BLaER1 treated with 17β-estradiol and CSF1 and Interleukin-3, amounts not matched to agents 10 nM and 100 nM (cell line): ENCODE data around the gene SLC48A1.
A peak's percentile ranks its signal among the peaks of the same experiment; 100 is the strongest.

Experiments
- H3K27ac ChIP-seq, 11 experiments: shearing (Covaris generic); formaldehyde crosslinking; 2 replicates each; pipeline ENCODE4 v1.8.1; 2022
- H3K27me3 ChIP-seq, 11 experiments: shearing (Covaris generic); formaldehyde crosslinking; 2 replicates each; pipeline ENCODE4 v1.8.1; 2022
- H3K36me3 ChIP-seq, 11 experiments: shearing (Covaris generic); formaldehyde crosslinking; 2 replicates each; pipeline ENCODE4 v1.8.1; 2022
- H3K4me1 ChIP-seq, 10 experiments: shearing (Covaris generic); formaldehyde crosslinking; 2 replicates each; pipeline ENCODE4 v1.8.1; 2022
- H3K4me2 ChIP-seq, 11 experiments: shearing (Covaris generic); formaldehyde crosslinking; 2 replicates each; pipeline ENCODE4 v1.8.1; 2022
- H3K4me3 ChIP-seq, 10 experiments: shearing (Covaris generic); formaldehyde crosslinking; 2 replicates each; pipeline ENCODE4 v1.8.1; 2022
- H3K9ac ChIP-seq, 11 experiments: shearing (Covaris generic); formaldehyde crosslinking; 2 replicates each; pipeline ENCODE4 v1.8.1; 2022
- H3K9me3 ChIP-seq, 11 experiments: shearing (Covaris generic); formaldehyde crosslinking; replicated peaks in 1 of 11; 2 replicates each; pipeline ENCODE4 v1.8.1; 2022
- H4K20me1 ChIP-seq, 11 experiments: shearing (Covaris generic); formaldehyde crosslinking; 2 replicates each; pipeline ENCODE4 v1.8.1; 2022
- Cebpa-rat ChIP-seq, 11 experiments: shearing (Covaris generic); IDR thresholded peaks; 2 replicates each; pipeline ENCODE4 v1.8.1; 2022

Gene SLC48A1

DNA sequence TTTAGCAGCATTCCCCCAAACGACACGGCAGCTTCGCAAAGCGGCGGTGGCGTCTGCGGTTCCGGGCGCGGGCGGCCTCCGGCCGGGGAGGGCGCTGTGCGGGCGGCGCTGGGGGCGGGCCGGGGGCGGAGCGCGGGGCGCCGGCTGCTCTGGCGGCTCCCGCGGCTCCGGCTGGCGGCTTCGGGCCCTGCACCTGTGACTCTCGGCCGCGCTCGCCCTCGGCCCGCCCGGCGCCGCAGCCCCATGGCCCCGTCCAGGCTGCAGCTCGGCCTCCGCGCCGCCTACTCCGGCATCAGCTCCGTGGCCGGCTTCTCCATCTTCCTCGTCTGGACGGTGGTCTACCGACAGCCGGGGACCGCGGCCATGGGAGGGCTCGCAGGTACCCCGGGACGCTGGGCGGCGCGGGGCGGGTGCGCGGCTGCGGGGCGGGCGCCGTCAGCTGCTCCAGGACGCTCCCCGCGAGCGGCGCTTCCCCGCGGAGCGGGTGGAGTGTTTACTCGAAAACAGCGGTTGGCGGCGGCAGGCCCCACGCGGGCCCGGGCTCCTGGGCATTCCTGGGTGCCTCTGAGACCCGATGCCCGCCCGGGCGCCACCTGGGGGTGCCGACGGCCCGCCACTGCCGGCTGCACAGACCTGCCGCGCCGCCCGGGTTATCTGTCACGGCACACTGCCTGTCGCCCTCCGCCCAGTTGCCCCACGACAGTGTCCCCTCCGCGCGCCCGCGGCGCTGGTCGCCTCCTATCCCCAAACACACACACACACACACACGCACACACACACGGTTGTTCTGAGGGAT, at the start of gene SLC48A1:
TSS of gene SLC48A1 (plus strand) at position 177 of the 796 bp plus-strand sequence. CDS start at position 244, 67 bp downstream.
- Histone ChIP-seq H3K27me3 (no peaks in the 10 kb centered on the region; a peak in 1 of 22 replicates), H3K4me1 (peaks cover 50 to 67% (median 56%) of the 10 kb centered on the region in 10 experiments), H3K36me3 (no peaks in the 10 kb centered on the region), H3K4me3 (peak within 1 kb of the TSS; percentile 69 to 86 (median 82)), H4K20me1 (peaks cover 0 to 11% (median 0%) of the 10 kb centered on the region in 11 experiments; a peak in 4 of 22 replicates), H3K4me2 (peak within 1 kb of the TSS; percentile 92 to 100 (median 98)), H3K9ac (peak within 1 kb of the TSS; percentile 73 to 87 (median 82)), H3K9me3 (no peaks in the 10 kb centered on the region), H3K27ac (peak within 1 kb of the TSS; percentile 51 to 95 (median 79); a peak in 21 of 22 replicates)
- TF ChIP-seq Cebpa-rat (IDR thresholded peaks at IDR 0.05) = no peak

DNA sequence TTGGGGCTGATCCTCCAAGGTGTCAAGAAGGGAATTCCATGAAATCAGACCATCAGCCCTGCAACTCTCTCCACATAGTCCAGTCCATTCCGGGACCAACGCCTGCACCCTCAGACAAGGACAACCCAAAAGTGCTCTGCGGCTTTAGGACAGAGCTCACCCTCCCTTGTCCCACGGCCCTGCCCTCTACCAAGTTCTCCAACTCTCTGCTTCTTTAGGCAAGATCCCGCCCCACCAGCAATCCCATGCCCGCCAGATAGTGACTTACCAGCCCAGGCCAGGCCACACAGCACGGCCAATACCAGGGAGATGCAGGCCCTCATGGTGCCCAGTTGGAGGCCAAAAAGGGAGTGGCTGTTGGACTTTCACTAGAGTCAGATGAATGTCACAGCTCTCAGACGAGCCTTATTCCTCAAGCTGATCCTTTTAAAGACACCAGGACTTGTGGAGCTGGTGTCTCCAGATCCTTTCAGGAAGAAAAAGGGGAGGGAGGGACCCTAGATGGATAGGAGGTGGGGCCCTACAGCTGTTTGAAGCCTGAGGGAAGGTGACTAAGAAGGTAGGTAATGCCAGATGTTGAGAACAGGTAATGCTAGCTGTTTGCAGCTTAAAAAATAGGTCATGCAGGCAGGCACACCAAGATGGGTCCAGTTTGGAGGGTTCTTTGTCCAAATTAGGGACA, 47.8 kb upstream of the SLC48A1 start, which contains the start of gene ENDOU:
TSS of gene ENDOU (minus strand) at position 400 of the 682 bp plus-strand sequence. CDS start at position 323, 77 bp downstream.
- peak within 1 kb of the TSS in 1 of 11 experiments; percentile 23; a peak in 3 of 22 replicates for H3K27ac ChIP-seq
- no peaks in the 10 kb centered on the region for H3K9me3 ChIP-seq
- no peaks in the 10 kb centered on the region; a peak in 1 of 22 replicates for H4K20me1 ChIP-seq
- peak within 1 kb of the TSS; percentile 53 to 84 (median 69) for H3K4me2 ChIP-seq
- H3K36me3 ChIP-seq = peaks cover 0 to 4% (median 0%) of the 10 kb centered on the region in 11 experiments; a peak in 1 of 22 replicates
- H3K27me3 ChIP-seq = peaks cover 0 to 4% (median 0%) of the 10 kb centered on the region in 11 experiments; a peak in 3 of 22 replicates
- no peak within 1 kb of the TSS for H3K4me3 ChIP-seq
- H3K4me1 ChIP-seq = peaks cover 29 to 63% (median 49%) of the 10 kb centered on the region in 10 experiments
- no peak for TF ChIP-seq Cebpa-rat (IDR thresholded peaks at IDR 0.05)
- H3K9ac ChIP-seq = peak within 1 kb of the TSS in 1 of 11 experiments; percentile 1; a peak in 1 of 22 replicates

DNA sequence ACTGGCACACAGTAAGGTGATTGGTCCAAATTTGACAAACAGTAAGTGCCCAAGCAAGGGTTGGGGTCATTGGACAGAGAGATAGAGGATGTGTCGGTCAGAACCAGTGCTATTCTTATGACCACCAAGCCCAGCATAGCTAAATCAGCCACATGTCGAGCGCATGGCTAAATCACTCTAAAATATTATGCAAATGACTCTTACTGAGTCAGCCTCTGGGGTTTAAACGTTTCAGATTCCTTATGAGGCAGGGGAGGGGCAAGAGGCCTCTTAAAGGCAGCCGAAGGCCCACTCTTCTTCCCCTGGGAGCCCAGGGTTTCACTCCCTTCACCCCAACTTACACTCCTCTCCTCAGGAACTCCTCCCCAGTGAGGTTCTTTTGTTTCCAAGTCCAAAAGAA, 47.1 kb upstream of the SLC48A1 start:
- peak overlapping the region in 1 of 11 experiments; percentile 1; a peak in 1 of 22 replicates for H3K9ac ChIP-seq

DNA sequence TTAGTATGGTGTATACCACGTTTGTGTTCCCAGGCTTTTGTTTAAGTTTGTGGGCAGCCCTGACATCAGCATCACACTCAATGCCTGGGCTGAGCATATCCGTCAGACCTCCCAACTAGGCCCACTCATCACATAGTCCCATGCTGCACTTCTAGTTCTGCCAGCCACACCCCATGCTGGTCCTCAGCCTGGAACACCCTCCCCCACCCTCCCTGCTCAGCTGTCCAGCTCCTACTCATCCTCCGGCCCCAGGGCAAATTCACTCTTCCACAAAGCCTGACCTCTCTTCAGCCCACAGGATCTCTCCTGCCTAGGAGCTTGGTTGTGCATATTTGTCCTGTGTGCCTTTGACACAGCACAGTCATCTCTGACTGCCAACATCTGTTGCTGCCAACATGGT, 43.8 kb upstream of the SLC48A1 start:
- Histone ChIP-seq H3K36me3 (no peaks in the 10 kb centered on the region), H3K27ac (no peak overlapping the region), H3K27me3 (no peaks in the 10 kb centered on the region), H3K9me3 (no peaks in the 10 kb centered on the region), H3K4me2 (peak overlapping the region in 3 of 11 experiments; percentile 8 to 20 (median 10); a peak in 1 of 22 replicates), H3K4me3 (no peak overlapping the region), H3K4me1 (peaks cover 22 to 37% (median 27%) of the 10 kb centered on the region in 10 experiments), H3K9ac (no peak overlapping the region), H4K20me1 (no peaks in the 10 kb centered on the region; a peak in 1 of 22 replicates)
- TF ChIP-seq Cebpa-rat (IDR thresholded peaks at IDR 0.05) = no peak

More for the DNA sequence above, 47.1 kb upstream of the SLC48A1 start:
- peaks cover 29 to 59% (median 45%) of the 10 kb centered on the region in 10 experiments for H3K4me1 ChIP-seq
- H3K4me2 ChIP-seq = peak overlapping the region; percentile 53 to 84 (median 69)
- H3K4me3 ChIP-seq = no peak overlapping the region
- no peaks in the 10 kb centered on the region; a peak in 1 of 22 replicates for H4K20me1 ChIP-seq
- H3K27ac ChIP-seq = peak overlapping the region in 1 of 11 experiments; percentile 23; a peak in 3 of 22 replicates
- no peaks in the 10 kb centered on the region for H3K9me3 ChIP-seq
- no peak for TF ChIP-seq Cebpa-rat (IDR thresholded peaks at IDR 0.05)
- H3K27me3 ChIP-seq = peaks cover 0 to 4% (median 0%) of the 10 kb centered on the region in 11 experiments; a peak in 3 of 22 replicates
- peaks cover 0 to 4% (median 0%) of the 10 kb centered on the region in 11 experiments; a peak in 1 of 22 replicates for H3K36me3 ChIP-seq

DNA sequence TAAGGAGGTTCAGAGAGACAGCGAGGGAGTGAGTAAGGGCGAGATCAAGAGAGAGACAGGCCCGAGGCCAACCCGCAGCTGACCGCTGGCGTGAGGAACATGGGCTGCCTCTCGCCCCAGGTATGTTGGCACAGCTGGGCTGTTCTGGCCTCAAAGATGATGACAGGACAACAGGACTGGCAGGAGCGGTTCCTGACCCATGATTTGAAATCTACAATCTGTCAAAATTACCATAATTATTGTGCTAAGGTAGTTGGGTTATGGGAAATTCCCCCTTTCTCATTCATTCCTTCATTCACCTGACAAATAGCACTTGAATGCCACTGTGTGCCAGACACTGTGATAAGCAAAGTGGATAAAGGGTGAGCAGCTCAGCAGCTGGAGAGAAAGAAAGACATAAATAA, 42.7 kb upstream of the SLC48A1 start:
- Histone ChIP-seq H3K9ac (no peak overlapping the region), H3K4me3 (no peak overlapping the region), H4K20me1 (peaks cover 0 to 2% (median 0%) of the 10 kb centered on the region in 11 experiments; a peak in 1 of 22 replicates), H3K27me3 (no peaks in the 10 kb centered on the region), H3K4me1 (peaks cover 27 to 42% (median 33%) of the 10 kb centered on the region in 10 experiments), H3K27ac (no peak overlapping the region), H3K9me3 (no peaks in the 10 kb centered on the region), H3K4me2 (no peak overlapping the region), H3K36me3 (no peaks in the 10 kb centered on the region)
- no peak for TF ChIP-seq Cebpa-rat (IDR thresholded peaks at IDR 0.05)

DNA sequence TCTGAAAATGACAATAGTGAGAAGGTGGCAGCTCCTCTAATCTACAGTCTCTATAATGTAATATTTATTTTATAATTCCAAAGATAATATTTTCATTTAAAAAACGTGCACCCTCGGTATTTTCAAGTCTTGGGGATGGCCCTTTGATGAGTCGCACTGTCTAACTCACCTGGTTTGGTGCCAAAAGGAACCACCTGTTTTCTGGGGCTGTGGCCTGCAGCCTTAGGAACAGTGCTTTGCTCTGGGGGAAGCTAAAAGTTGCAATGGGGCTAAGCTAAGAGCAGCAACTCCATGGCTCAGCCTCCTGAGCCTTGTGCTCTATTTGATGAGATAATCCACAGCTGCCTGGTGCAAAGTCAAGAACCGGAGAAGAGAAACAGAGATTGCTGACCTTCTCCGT, 41.3 kb upstream of the SLC48A1 start:
- 0 out of 22 replicates have a peak overlapping the region, but pooled peaks of 2 of the 11 experiments have one; percentile 4 to 40 for H3K4me2 ChIP-seq
- peaks cover 20 to 41% (median 31%) of the 10 kb centered on the region in 10 experiments for H3K4me1 ChIP-seq
- no peak overlapping the region for H3K4me3 ChIP-seq

DNA sequence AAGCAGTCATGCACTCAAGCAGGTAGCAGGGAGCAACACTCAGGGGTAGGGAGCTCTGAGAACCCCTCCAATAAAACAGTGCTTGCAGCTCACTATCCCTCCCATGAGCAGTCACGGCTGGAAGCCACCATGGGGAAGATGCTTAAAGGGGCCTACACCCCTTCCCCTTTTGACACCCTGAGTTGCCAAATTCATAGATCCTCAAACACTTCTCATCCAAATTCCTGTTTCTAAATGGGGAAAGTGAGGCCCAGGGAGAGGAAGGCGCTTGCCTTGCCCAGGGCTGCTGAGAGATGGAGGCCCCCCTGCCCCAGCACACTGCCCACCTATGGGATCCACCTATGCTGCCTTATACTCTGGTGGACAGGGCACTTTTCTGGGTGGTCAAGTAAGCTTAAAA, 40.5 kb upstream of the SLC48A1 start:
- Histone ChIP-seq H3K9ac (no peak overlapping the region), H3K4me2 (peak overlapping the region in 5 of 11 experiments; percentile 4 to 44 (median 25); a peak in 7 of 22 replicates), H3K4me1 (peaks cover 21 to 42% (median 30%) of the 10 kb centered on the region in 10 experiments), H3K9me3 (no peaks in the 10 kb centered on the region), H3K4me3 (no peak overlapping the region), H4K20me1 (peaks cover 0 to 9% (median 0%) of the 10 kb centered on the region in 11 experiments; a peak in 1 of 22 replicates), H3K27me3 (no peaks in the 10 kb centered on the region), H3K27ac (no peak overlapping the region), H3K36me3 (no peaks in the 10 kb centered on the region)
- no peak for TF ChIP-seq Cebpa-rat (IDR thresholded peaks at IDR 0.05)

More for the DNA sequence above, 41.3 kb upstream of the SLC48A1 start:
- no peaks in the 10 kb centered on the region for H3K27me3 ChIP-seq
- no peak overlapping the region for H3K27ac ChIP-seq
- H4K20me1 ChIP-seq = peaks cover 0 to 9% (median 0%) of the 10 kb centered on the region in 11 experiments; a peak in 1 of 22 replicates
- H3K36me3 ChIP-seq = no peaks in the 10 kb centered on the region
- H3K9me3 ChIP-seq = no peaks in the 10 kb centered on the region
- no peak for TF ChIP-seq Cebpa-rat (IDR thresholded peaks at IDR 0.05)
- H3K9ac ChIP-seq = no peak overlapping the region

DNA sequence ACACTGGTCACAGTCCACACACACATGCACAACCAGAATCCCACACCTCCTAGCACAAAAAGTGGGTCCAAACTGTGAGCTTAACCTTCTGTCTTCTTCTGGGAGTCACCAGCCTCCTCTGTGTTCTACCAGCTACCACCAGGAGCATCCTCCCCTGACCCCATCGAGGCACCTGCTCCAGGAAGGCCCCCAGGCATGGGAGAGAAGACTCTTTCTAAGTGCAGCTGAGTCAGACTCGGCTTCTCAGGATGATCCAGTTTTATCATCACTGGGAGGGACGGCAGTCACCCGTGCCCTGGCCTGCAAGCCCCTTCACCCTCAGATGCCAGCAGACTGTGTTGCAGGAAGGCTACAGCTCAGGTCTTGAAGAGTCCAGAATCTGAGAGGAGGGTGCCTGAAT, 39.9 kb upstream of the SLC48A1 start:
- TF ChIP-seq Cebpa-rat (IDR thresholded peaks at IDR 0.05) = no peak
- Histone ChIP-seq H3K9ac (no peak overlapping the region), H3K9me3 (no peaks in the 10 kb centered on the region), H4K20me1 (peaks cover 0 to 9% (median 0%) of the 10 kb centered on the region in 11 experiments; a peak in 1 of 22 replicates), H3K27me3 (no peaks in the 10 kb centered on the region), H3K4me2 (no peak overlapping the region), H3K36me3 (no peaks in the 10 kb centered on the region), H3K4me3 (no peak overlapping the region), H3K4me1 (peaks cover 24 to 46% (median 32%) of the 10 kb centered on the region in 10 experiments), H3K27ac (no peak overlapping the region)
